ENCODE measurements around the gene REEP5. TPM values are rescaled to one million over a fixed set of nuclear protein-coding genes. Genes with fewer than 3 reads are reported as not detected.

Gene REEP5
- total and polyA plus RNA-seq, 2 of the 8 experiments (the other 6 are each of a cell fraction or from before 2014, with no cell fraction given) = 58.3 to 94.3 TPM

DNA sequence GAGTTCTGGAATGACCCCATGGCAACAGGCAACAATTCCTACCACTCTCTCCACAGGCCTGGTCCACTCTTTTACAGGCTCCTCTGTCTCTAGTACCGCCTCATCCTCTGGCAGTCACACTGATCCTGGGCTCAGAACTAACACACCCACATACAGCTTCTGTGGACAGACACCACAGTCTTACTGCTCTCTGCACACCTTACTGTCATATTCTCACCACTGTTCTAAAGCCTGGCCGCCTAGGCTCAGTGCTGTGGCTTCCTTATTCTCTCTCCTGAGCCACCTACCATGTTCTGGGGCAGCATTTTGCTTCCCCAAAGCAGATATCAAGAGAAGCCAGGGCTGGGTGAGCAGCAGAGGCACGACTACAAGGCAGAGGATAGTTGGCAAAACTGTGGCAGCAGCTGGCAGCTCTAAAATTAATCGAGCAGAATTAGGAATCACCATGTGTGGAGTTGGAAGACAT is 14.8 kb downstream of the REEP5 start:
- Histone ChIP-seq H3K18ac (ENCODE audit: extremely low read depth, low read length) (no peak overlapping the region), H4K8ac (ENCODE audit: extremely low read depth, insufficient read depth, low read length) (no peak overlapping the region), H3K36me3 (ENCODE audit: control insufficient read depth in 2 of 4, insufficient read depth in 4 of 4, low read length in 3 of 4) (peaks cover 0 to 19% (median 2%) of the 10 kb centered on the region in 4 experiments; a peak in 4 of 8 replicates), H2BK15ac (ENCODE audit: low read length) (no peak overlapping the region), H2AFZ (ENCODE audit: low read length) (no peak overlapping the region), H2BK120ac (replicated peaks; ENCODE audit: low read depth, low read length) (no peak overlapping the region), H3K4me3 (ENCODE audit: extremely low read depth in 1 of 4, insufficient read depth in 2 of 4, low read depth in 3 of 4, low read length in 4 of 4) (no peak overlapping the region), H3K56ac (replicated peaks; ENCODE audit: insufficient read length, low read depth, low read length) (no peak overlapping the region), H3K27ac (ENCODE audit: low read depth, low read length) (no peak overlapping the region), H4K91ac (replicated peaks; ENCODE audit: insufficient read length, low read length) (no peak overlapping the region), H4K20me1 (replicated peaks in 1 of 2; ENCODE audit: control insufficient read depth in 1 of 2, insufficient read depth in 2 of 2, low read length in 2 of 2) (no peaks in the 10 kb centered on the region), H3K4ac (replicated peaks; ENCODE audit: insufficient read length, low read depth, low read length) (no peak overlapping the region), H3K27me3 (replicated peaks in 1 of 4; ENCODE audit: control insufficient read depth in 3 of 4, extremely low read depth in 1 of 4, insufficient read depth in 3 of 4, low read length in 3 of 4) (no peaks in the 10 kb centered on the region), H3K9ac (replicated peaks in 1 of 4; ENCODE audit: extremely low read depth in 1 of 4, low read depth in 3 of 4, low read length in 3 of 4) (no peak overlapping the region), H3K23ac (ENCODE audit: insufficient read length) (no peak overlapping the region), H3K79me2 (ENCODE audit: control insufficient read depth in 1 of 2, insufficient read depth in 2 of 2, low read length in 2 of 2) (peaks cover 0 to 2% of the 10 kb centered on the region in 2 experiments; a peak in 1 of 4 replicates), H2BK5ac (ENCODE audit: low read depth, low read length) (no peak overlapping the region), H4K5ac (ENCODE audit: insufficient read length, low read depth, low read length) (no peak overlapping the region), H2BK12ac (ENCODE audit: low read depth, low read length) (no peak overlapping the region), H3K4me2 (ENCODE audit: insufficient read depth in 1 of 2, low read depth in 2 of 2, low read length in 2 of 2) (no peak overlapping the region), H2AK5ac (ENCODE audit: low read depth, low read length) (no peak overlapping the region), H3K23me2 (ENCODE audit: low read depth, low read length) (no peaks in the 10 kb centered on the region), H3K79me1 (ENCODE audit: low read depth, low read length) (no peaks in the 10 kb centered on the region; the same call in 1 of the 2 replicates), H3K4me1 (replicated peaks in 1 of 4; ENCODE audit: control insufficient read depth in 3 of 4, insufficient read depth in 4 of 4, low read length in 3 of 4) (no peaks in the 10 kb centered on the region), H3K9me3 (ENCODE audit: insufficient read depth in 2 of 2, low read depth in 1 of 2, low read length in 1 of 2) (no peaks in the 10 kb centered on the region), H3K14ac (ENCODE audit: insufficient read length) (no peak overlapping the region), H2BK20ac (ENCODE audit: low read length) (no peak overlapping the region)
- DNase-seq (ENCODE audit: low read depth in 1 of 2, low spot score in 2 of 2) (no peak), FAIRE-seq (no peak)
- POLR2A ChIA-PET (ENCODE audit: partially characterized antibody) = interaction anchor here (1.4 kb wide), 1 partner anchor 18 kb away, joined by 4 read pairs; no protein-coding TSS in a partner anchor
- CTCF ChIA-PET (ENCODE audit: partially characterized antibody) = interaction anchor here (1.0 to 2.9 kb wide), 5 partner anchors 9 to 16 kb away, joined by 3 to 17 read pairs (median 7); partner anchors contain the start of gene REEP5
- 91% methylated on average over 4 of the region's 4 CpGs; no CpG with 5 or more reads in 1 of the 2 experiments for WGBS, 2 experiments (ENCODE audit: extremely low coverage in 1 of 2, insufficient coverage in 1 of 2, insufficient read length in 1 of 2, insufficient replicate concordance in 2 of 2, low coverage in 1 of 2, low lambda C conversion rate in 2 of 2, missing lambda C conversion rate in 1 of 2)
- TF ChIP-seq SUZ12 (IDR thresholded peaks at IDR 0.05; ENCODE audit: low read length) = no peak
- TF ChIP-seq RNF2 (IDR thresholded peaks at IDR 0.05; ENCODE audit: borderline replicate concordance, low read depth, low read length, missing control alignments, poor library complexity, severe bottlenecking) = no peak
- no peak for TF ChIP-seq SIN3A (conservative IDR thresholded peaks at IDR 0.05 in 1 of 2, IDR thresholded peaks at IDR 0.05 in 1 of 2; ENCODE audit: low read depth in 1 of 2, low read length in 2 of 2)
- no peak for TF ChIP-seq CBX8 (IDR thresholded peaks at IDR 0.05; ENCODE audit: borderline replicate concordance, low read depth, low read length)
- TF ChIP-seq BACH1 (IDR thresholded peaks at IDR 0.05; ENCODE audit: low read length) = no peak
- TF ChIP-seq BRCA1 (IDR thresholded peaks at IDR 0.05; ENCODE audit: low read depth, low read length) = no peak
- TF ChIP-seq RBBP5 (IDR thresholded peaks at IDR 0.05; ENCODE audit: borderline replicate concordance, low read depth, low read length) = no peak
- no peak for TF ChIP-seq SIRT6 (IDR thresholded peaks at IDR 0.05; ENCODE audit: low read length)
- TF ChIP-seq SAP30 (IDR thresholded peaks at IDR 0.05; ENCODE audit: insufficient read depth, insufficient replicate concordance, low read length) = no peak
- no peak for TF ChIP-seq KDM1A (IDR thresholded peaks at IDR 0.05; ENCODE audit: borderline replicate concordance, low read length)
- no peak for TF ChIP-seq MAFK (IDR thresholded peaks at IDR 0.05; ENCODE audit: low read depth, low read length)
- no peak for TF ChIP-seq CHD2 (IDR thresholded peaks at IDR 0.05; ENCODE audit: low read length)
- TF ChIP-seq TCF12 (IDR thresholded peaks at IDR 0.05; ENCODE audit: low read depth, low read length) = no peak
